Gastroesophageal sphincter (tissue), 3 donors: ENCODE results near the gene PSEN2.

Experiments
- POLR2AphosphoS5 ChIP-seq: sonication (generic); formaldehyde crosslinking; IDR thresholded peaks from one replicate; pipeline ENCODE4 v1.6.1; 2017; ENCODE audit warnings: antibody characterized with exemption
- TF ChIP-seq, protein P1 (sequence below), 4 experiments: fragments of 200-600 bp in 2 of 4; fragments of 450-650 bp in 2 of 4; sonication (generic) in 1 of 4; IDR thresholded peaks; one replicate each; pipeline ENCODE4 v1.5.1; 2017 to 2019; ENCODE audit warnings: antibody characterized with exemption in 4 of 4, mild to moderate bottlenecking in 2 of 4, moderate library complexity in 2 of 4

DNA sequence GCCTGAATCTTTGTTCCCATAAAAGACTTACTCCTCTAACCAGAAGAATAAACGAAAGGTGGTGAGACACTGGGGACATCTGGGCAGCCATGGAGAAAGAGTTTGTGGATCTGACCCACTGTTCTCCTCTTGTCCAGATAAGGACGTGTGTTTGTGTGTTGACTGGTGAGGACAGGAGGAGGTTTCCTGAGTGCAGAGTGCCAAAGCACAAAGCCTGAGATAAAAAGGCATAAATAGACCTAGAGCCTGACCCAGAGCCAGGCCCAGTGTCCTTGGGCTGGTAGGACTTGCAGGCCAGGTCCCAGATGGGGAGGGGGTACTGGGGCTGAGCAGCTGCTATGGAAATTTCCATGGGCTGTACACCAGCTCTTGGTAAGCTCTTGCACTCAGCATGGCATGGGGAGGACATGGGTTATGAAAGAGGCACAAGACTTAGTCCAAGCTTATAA lies 50.1 kb downstream of the PSEN2 start:
- no peak for TF ChIP-seq POLR2AphosphoS5
- TF ChIP-seq, protein P1, sequence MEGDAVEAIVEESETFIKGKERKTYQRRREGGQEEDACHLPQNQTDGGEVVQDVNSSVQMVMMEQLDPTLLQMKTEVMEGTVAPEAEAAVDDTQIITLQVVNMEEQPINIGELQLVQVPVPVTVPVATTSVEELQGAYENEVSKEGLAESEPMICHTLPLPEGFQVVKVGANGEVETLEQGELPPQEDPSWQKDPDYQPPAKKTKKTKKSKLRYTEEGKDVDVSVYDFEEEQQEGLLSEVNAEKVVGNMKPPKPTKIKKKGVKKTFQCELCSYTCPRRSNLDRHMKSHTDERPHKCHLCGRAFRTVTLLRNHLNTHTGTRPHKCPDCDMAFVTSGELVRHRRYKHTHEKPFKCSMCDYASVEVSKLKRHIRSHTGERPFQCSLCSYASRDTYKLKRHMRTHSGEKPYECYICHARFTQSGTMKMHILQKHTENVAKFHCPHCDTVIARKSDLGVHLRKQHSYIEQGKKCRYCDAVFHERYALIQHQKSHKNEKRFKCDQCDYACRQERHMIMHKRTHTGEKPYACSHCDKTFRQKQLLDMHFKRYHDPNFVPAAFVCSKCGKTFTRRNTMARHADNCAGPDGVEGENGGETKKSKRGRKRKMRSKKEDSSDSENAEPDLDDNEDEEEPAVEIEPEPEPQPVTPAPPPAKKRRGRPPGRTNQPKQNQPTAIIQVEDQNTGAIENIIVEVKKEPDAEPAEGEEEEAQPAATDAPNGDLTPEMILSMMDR (IDR thresholded peaks at IDR 0.05): no peak
